Right hindlimb (tissue), 1 donor: ENCODE data around the gene CDH20.
A peak's percentile ranks its signal among the peaks of the same experiment; 100 is the strongest.

Source experiments
- DNase-seq: peaks from one replicate; pipeline ENCODE4 v3.0.0-alpha.2; 2018

The CDH20 gene

DNA sequence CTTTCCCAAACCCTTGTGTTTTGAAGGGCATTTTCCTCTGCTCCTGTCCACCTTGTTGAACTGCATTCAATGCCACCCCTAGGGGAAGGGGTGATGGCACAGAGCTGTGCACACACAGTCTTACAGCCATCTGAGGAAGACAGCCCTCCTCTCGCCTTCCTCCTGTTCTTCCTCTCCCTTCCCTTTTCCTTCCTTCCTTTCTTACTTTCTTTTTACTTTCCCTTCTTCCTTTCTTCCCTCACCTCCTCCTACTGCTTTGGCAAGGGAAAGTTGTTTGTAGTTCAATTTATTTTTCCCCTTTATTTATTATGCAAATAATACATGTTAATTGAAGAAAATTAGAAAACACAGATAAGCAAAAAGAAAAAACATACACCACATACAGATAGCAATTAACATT is 99.4 kb downstream of the CDH20 start:
- no peak for DNase-seq

- DNase-seq, result no peak
Measured at GRCh38 chr18:61435064-61435652, 101.9 kb downstream of the CDH20 start.

DNA sequence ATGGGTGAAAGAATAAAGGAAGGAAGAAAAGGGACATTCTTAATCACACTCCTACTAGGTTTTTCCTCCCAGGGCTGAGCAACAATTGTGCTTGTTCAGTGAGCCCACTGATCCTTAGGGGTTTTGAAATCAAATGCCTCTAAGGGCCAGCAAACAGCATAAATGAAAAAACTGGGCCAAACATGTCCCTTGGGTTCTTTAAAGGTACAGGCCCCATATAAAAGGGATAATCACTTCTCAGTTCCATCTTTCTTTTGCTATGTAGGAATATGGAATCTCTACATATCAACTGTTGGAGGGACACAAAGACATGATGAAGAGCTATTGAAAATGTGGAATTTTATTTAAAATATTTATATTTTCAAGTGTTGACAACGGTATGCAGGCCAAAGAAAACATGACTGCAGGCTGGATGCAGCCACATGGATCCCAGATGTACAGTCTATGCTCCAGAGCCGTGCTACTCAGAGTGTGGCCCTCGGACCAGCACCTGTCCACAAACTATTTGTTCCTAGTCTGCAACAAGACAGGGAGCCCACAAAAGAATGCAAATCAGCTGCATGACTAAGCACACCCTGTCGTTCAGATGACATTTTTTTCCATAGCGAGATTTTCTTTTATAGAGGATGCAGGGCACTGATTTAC is 110.0 kb downstream of the CDH20 start:
- no peak for DNase-seq

DNA sequence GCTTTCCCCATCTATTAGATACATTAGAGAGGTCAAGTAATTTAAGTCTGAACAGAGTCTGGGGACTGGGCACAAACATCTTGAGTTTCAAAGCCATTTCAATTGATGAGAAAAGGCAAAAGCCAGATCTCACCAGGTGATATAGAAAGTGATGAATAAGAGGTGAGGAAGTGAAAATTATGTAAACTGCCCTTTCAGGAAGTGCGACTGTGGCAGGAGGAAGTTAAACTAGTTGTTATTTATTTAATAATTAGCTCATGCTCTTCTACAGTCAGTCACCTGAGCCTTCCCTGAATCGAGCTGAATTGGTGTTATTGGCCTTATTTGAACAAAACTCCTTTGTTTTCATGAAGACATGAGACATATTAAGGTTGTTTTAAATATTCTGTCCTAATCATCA is 115.1 kb downstream of the CDH20 start:
- DNase-seq, result no peak

GRCh38 chr18:61459896-61460648 is 126.8 kb downstream of the CDH20 start:
- no peak for DNase-seq

- DNase-seq, result no peak
Measured at GRCh38 chr18:61464551-61465142, 131.4 kb downstream of the CDH20 start.

GRCh38 chr18:61466736-61467135 is 133.5 kb downstream of the CDH20 start:
- no peak for DNase-seq

GRCh38 chr18:61470031-61470674 is 136.9 kb downstream of the CDH20 start:
- no peak for DNase-seq

- DNase-seq, result no peak
Measured at GRCh38 chr18:61471541-61471940, 138.3 kb downstream of the CDH20 start.

- DNase-seq, result no peak
Measured at GRCh38 chr18:61471942-61472341, 138.7 kb downstream of the CDH20 start.

DNA sequence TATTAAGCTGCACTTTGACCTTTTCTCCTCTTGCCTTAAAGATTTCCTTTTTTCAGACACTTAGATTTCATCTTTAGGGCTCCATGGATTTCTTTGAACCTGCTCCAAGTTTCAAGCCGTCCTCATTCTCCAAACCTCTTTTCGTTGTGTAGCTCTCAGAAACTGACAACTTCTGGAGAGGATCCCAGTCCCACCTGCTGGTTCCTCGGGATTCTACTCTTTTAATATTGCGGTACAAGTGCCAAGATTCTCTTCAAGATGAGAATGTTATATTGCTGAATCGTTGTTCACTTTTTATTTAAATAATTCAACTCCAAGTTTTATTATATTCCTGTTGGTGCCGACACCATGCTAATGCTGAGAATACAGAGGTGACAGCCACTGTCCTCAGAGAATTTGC is 141.1 kb downstream of the CDH20 start:
- DNase-seq, result no peak

GRCh38 chr18:61474918-61475317 is 141.7 kb downstream of the CDH20 start:
- DNase-seq, result no peak

- no peak for DNase-seq
Measured at GRCh38 chr18:61475931-61476330, 142.7 kb downstream of the CDH20 start.

DNA sequence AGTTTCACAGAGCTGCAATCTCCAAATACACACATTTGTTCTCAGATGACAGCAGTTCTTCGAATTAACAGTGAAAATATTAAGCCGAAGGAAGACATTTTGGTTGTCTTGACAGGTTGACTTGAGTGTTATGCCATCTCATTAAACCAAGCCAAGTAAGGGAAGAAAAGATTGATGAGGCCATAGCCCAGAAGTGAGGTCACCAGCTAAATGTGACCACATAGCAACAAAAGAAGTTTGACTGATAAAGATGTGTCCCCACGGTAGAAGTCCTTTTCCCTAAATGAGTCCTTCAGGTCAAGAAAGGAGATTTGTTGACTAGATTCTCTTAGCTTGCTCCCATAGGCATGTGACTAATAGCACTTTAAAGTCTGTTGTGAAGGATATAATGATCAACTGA is 156.1 kb downstream of the CDH20 start:
- DNase-seq, result no peak

DNA sequence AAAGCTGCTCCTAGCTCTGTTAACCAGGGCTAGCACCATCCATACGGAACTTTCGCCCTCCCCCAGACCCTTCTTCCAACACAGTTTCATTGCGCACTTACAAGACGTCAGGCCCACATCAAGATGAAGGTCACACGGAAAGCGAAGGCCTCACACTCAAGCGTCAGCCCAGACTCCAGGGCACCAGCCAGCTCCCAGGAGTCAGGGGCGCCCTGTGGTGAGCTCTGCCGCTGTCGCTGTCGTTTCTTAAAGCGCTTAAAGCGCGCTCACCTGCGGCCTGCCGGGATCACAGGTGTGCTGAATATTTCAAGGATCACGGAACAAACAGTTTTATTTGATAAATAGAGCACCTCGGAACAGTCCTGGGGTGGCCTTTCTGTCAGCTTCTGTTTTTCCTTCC is 163.1 kb downstream of the CDH20 start:
- DNase-seq, result no peak

DNA sequence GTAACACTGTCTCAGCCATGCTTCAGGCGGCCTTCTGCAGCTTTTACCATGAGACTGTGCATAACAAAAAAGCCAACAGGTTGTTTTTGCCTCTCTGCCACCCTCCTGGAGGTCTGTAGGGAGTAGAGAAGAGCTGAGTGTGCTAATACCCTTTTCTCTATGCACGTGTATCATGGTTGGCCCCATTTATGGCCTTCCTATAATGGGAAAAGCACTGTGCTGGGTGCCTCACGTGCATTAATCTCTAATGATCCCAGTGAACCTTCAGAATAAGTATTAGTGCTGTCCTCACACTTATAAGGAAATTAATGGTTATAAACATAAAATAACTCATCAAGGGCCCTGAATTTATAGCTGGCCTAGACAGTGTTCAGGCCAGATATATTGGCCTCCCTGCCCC is 164.2 kb downstream of the CDH20 start:
- DNase-seq, result no peak

DNA sequence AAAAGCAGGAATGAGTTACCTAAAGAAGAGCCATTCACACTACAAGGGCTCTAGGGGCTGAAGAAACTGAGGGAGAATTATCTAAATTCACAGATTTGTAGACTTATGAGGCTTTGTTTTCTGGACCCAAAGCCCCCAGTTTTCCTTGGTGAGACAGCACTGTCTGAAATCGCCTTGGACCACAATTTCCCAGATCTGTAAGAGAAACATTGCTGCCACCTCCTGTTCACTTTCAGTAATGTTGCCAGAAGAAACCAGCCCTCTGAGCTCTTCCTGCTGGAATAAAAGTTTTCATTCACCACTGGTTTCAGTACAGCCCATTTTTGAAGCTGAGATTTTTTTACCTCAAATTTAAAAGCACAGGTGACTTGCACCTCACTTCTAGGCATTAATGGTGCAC is 169.2 kb downstream of the CDH20 start:
- peak; percentile 63 for DNase-seq

DNA sequence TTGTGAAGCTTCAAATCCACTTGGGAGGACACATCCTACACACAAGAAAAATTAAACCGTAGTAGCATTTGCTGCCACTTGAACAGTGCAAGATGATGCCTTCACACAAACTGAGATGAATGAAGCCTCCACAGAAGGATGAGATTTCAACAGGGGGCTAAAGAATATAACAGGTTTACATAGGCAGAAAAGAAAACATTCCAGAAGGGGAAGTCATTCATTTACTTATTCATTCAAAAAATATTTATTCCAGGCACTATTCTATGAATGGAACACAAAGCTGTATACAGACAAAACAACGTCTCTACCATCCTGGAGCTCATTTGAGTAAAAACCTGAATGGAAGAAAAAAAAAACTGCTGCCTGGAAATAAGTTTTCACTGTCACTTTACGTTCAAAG is 170.5 kb downstream of the CDH20 start:
- no peak for DNase-seq

- DNase-seq, result no peak
Measured at GRCh38 chr18:61528961-61529360, 195.7 kb downstream of the CDH20 start.

- DNase-seq, result no peak
Measured at GRCh38 chr18:61530681-61531080, 197.5 kb downstream of the CDH20 start.

GRCh38 chr18:61531182-61531581 is 198.0 kb downstream of the CDH20 start:
- DNase-seq, result no peak

GRCh38 chr18:61531891-61532290 is 198.7 kb downstream of the CDH20 start:
- DNase-seq, result no peak

DNA sequence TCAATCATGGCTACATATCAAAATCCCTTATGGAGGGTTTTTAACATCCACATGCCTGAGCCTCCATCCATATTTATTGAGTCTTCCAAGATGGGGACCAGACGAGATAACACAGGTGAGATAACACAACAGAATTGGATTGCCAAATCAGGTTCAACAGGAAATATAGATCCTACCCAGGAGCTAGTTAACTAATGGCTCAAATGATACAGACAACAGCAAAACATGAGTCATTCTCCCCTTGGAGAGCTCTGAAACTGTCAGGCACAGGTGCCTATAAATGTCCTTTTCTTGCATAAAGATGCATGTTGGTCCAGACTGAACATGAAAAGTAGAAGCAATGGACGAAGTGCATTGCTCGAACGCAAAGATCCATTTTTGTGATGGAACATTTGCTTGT is 202.2 kb downstream of the CDH20 start:
- DNase-seq, result no peak
